Measurements from ENCODE around the gene ITGA6.

The ITGA6 gene

DNA sequence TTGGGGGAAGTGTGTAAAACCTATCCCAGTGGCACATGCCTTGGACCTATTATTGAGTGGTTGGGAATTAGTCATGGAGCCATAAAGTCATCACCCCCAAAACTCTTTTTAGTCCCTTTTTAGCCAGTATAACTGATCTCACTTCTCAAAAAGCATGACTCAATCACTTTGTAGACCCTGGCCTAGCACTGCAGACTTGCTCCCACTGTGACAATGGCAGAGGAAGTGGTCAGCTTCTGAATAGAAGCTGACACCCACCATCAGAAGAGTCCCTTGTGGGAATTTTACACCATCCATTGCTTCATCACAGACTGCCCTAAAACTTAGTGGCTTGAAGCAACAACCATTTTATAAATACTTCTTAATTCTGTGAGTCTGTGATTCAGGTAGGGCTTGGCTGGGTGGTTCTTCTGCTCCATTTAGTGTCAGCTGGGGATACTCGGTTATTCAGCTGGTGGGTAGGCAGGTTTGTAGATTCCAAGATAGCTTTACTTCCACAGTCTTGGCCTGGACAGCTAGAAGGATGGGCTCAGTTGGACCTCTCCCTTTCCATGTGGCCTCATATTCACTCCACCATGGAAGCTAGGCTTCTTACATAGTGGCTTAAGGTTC lies 10.8 kb upstream of the ITGA6 start:
- no peak for DNase-seq

DNA sequence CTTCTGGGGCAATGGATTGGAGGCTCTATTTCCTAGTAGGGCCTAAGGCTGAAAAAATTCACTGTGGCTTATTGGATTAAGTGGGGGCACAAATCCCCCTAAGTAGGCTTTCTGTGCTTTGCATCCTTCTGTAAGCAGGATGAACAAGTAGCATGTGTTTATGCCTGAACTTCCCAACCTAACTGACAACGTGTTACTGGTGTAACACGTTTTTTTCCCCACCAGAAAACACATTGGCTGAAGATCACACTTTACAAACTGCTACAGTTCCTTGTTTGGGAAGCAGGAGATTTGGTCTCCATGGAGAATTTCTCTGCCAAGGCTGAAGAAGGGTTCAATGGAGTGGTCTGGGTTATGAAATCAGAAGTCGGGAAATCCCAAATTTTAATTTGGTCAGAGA lies 7.2 kb upstream of the ITGA6 start:
- no peak for DNase-seq

DNA sequence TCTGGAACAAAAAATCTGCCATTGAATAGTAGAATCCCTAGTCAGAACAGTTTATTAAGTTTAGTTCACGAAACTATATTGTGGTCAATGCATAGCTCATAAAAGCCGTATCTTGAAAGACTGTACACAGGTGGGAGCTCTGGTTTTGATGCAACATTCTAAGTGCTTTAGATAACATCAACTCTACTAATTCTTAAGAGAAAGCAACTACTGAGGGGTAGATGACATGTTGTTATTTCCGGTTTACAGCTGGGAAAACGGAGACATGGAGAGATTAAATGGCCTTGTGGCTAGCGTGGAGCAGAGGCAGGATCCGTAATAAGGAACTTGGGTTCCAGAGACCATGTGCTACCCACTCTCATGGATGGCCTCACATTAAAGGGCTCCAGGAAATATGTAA lies 4.2 kb upstream of the ITGA6 start:
- no peak for DNase-seq

DNA sequence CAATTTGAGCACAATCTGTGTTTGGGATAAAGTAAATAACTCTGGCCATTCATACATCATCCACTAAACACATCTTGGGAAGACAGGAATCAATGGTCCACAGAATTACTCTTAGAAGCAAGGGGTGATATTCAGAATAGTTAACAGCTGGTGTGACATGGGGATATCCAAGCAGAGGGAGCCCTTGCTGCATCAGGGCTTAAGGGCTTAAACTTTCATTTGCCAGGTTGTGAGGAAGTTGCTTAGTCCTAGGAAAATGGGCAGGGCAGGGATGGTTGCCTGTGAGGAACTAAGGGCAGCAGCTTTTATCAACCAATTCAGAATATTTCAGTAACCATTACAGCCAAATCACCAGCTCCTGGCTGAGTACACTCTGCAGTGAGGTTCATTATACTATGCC lies 2.0 kb upstream of the ITGA6 start:
- peak in 1 of 2 experiments; percentile 20 for DNase-seq

DNA sequence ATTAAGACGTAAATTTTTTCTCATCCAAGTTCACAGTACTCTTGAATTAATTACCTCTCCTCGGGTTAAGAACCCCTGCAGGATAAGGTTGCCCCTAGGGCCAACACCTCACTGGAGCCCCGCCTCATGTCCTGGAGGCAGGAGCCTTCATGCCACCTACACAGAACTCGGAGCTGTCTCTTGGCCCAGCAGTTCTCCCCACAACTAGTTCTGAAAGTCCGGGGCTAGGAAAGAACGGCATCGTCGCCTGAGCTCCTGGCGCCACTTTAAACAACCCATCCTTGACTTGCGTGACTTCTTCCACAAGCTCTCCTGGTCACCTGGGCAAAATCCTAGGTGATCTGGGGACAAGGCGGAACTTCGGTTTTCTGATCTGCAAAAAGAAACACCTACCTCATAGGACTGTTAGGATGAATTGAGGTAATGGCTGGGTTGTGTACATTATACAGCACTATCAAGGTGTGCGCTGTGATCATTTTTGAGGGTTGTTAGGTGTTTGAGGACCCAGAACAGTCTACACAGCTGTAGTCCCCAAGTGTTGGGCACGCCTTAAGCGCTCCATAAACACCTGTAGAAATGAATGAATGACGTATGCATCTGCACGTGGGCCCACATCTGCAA lies 641 bp upstream of the ITGA6 start:
- DNase-seq: no peak

DNA sequence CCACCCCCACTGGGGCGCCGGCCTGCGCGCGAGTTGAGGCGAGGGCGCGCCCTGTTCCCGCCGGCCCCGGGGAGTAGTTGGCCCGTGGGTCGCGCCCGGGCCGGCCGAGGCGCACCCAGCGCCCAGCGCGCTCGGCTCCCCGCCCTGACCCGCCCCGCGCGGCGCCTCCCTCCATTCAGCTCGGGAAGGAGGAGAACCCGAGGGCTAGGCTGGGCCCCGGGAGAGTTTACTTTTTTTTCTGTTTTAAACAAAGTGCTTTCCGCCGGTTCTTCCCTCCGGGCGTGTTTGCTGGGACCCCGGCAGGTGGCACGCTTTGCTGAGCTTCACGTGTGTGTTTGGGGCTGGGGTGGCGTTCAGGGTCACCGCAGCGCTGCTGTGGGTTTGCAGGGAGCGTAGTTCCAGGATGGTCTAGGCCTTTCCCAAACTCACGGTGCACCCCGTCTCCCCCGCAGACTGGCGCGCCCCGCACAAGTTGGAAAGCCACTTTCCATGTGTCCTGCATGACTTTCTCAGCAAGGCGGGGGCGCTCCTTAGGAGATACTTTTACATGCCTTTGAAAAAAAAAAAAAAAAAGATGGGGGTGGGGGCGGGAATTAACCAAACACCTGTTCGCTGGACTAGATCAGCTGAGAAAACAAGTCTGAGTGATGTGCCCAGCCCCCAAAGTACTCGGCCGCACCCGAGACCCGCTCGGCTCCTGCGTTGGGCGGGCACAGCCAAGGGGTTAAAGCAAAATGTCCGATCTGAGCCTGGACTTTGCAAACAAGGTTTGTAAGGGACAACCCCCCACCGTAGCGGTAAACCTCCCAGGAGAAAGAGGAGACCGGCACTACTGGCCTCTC lies 825 bp downstream of the ITGA6 start:
- DNase-seq: peak; percentile 18 to 72

DNA sequence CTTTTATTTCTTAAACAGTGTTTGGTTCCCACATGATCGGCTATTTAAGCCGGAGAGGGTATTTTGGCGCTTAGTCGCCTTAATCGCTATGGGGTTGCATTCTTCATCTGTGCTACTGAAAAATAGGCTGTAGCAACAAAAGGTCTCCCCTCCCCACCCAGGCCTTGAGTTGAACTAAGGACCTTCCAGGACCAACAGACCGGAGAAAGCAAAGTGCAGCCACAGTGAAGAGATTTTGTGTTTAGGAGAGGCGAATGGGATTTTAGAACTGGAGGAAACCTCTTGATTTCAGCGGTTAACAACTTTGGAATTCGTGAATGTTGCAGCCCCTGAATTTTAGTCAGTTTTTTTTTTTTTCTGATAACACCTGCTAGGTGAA lies 1.4 kb downstream of the ITGA6 start:
- no peak for DNase-seq

DNA sequence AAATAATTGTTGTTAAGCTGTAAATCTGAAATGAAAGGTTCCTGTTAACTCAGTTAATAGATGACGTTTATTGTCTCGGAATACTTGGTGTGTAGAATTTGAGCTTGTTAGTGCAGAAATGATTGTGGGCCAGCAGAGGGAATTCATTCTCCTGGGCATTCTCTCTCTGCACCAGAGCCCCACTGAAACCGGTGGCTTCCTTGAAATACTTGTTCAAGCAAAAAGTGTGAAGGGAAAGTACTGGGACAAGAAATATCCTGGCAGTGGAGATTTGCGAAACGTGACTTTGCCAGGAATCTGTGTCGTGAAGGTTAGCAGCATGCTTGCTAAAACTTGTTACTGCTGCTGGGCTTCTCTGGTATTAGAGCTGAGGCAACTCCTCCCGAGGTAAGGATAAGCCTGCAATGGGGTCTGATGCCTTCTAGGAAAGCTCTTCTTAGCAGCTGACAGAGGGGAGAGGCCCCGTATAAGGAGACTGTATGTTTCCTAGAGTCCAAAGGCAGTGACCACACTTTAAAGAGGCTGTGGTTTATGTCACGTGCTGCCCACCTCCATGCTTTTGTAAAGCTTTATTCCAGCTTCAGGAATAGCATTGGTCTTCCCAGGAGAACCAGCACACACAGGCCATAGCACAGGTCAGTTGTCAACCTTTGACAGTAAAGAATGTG lies 2.0 kb downstream of the ITGA6 start:
- no peak for DNase-seq

DNA sequence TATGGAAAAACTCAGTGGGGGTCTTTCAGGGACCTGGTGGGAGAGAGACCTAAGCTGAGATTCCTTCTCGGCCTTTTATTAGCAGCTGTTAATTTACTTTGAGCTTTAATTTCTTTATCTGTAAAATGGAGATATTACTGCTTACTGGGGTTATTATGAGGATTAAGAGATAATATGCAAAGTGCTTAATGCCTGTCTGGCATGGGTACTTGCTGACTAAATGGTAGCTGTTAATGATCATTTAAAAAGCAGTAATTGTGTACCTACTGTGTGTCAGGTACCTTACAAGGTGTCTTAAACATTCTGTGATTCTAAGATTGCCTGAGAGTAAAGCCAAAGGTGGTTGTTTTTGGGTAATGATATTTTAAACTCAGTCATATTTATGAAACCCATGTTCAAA lies 2.6 kb downstream of the ITGA6 start:
- DNase-seq: no peak

DNA sequence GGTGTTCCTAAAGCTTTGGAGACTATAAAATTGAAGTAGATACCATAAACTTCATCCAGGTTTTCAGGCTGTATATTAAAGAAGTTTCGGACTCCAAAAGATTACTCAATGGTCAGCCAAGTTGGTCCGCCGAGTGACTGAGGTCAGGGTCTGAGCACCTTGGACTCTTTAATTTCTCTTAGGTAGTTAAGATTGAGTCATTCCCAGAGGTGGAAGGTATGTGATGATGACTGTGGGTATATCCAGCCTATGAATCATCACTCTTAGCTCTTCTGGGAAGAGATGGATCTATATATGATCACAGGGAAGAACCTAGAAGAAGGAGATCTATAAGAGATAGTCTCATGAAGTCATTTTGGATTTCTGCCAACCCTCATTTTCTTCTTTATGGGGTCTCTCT lies 3.3 kb downstream of the ITGA6 start:
- no peak for DNase-seq

DNA sequence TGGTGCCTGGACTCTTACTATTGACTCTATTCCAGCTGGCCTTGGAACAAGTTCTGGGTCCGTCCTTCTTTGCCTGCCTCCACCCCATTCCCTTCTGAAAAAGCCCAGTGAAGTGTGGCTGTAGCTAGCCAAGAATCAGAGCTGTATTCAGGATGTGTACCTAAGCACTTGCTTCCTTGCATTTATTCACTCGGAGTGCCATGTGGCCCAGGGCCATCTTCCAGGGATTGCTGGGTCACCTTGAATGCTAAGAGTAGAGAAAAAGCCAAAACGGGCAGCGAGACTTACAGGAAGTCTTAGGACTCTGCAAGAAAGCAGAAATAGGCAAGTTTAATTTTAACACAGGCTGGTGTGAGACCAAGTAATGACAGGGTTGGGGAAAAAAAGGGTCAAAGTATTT lies 4.1 kb downstream of the ITGA6 start:
- no peak for DNase-seq

DNA sequence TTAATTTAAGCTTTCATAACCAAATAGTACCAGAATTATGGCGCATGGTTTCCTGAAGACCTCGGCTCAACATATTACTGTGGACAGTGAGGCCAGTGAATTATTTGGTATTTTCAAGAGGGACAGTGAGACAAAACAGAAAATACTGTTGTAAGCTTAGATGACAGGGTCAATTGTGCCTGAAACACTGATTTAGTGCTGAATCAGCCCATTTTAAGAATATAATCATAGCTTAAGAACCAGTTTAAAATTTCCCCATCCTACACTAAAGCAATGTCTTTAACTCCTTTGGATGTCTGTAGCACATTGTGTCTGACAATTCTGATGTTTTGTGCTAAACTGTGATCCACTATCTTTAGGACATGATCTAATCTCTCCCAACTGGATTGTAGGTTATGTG lies 4.6 kb downstream of the ITGA6 start:
- no peak for DNase-seq

DNA sequence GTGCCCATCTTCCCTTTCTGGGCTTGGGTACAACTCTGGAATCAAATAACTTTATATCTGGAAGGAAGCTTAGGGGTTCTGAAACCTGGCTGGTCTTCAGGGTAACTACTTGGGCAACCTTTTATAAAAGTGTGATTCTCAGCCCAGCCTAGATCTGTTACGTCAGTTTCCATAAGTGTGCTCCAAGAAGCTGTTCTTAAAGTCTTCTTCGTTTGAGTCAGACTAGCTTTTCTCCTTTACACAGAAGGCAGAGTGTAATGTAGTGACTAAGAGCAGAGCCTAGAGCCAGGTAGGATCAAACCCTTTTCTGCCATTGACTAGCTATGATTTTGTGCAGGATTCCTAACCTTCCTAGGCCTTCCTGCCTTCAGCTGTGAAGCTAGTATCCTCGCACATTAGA lies 5.8 kb downstream of the ITGA6 start:
- DNase-seq: no peak

DNA sequence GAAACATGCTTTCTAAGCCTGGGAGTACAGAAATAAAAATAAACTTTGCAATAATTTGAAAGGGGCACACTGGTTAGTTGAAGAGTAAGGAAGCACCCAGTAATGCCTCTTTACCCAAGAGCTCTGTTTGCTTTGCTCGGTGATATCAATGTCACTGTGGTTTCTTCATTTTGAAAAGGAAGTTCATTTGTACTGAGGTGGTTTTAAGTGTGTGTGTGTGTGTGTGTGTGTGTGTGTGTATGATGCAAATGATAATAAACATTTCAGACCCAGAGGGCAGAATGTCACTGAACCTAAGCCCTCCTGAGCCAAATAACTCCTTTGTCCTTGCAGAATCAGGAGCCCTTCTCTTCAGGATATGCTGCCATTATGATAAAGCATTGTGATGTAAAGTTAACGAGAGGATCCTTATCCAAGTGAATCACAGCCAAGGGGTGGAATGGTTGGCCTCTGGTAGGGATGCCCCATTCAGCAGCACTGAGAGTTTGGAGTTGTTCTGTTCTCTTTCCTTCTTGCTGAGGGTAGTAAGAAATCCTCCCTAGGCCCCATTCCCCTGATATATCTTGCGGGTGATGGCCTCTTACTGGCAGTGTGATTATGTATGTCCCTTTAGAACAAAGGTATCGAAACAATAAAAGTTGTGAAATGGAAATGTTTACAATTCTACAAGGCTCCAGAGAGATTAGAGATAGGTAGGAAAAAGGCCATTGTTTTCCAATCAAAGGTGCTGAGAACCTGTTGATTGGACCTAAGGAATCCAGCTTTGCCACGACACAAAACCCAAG lies 7.6 kb downstream of the ITGA6 start:
- DNase-seq: no peak

DNA sequence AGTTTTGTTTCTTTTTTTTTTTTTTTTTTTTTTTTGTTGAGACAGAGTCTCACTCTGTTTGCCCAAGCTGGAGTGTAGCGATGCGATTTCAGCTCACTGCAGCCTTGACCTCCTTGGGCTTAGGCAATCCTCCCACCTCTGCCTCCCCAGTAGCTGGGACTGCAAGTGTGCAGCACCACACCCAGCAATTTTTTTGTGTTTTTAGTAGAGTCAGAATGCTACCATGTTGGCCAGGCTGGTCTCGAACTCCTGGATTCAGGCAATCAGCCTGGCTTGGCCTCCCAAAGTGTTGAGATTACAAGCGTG lies 8.2 kb downstream of the ITGA6 start:
- DNase-seq: no peak

DNA sequence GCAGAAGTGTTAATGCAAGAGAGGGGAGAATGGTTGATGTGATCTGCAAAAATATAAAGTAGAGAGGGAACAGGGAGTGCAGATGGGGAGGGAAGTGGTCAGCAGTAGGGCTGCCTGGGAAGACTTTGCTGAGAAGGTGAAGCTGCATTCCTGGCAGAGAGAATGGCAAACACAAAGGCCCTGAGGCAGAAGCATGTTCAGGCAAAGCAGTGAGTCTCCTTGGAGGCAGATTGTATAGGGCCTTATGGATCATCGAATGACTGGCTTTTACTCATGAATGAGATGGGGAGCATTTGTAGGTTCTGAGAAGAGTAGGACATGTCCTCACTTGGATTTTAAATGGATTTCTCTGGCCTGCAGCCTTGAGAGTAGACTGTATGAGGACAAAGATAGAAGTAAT lies 9.5 kb downstream of the ITGA6 start:
- DNase-seq: no peak

DNA sequence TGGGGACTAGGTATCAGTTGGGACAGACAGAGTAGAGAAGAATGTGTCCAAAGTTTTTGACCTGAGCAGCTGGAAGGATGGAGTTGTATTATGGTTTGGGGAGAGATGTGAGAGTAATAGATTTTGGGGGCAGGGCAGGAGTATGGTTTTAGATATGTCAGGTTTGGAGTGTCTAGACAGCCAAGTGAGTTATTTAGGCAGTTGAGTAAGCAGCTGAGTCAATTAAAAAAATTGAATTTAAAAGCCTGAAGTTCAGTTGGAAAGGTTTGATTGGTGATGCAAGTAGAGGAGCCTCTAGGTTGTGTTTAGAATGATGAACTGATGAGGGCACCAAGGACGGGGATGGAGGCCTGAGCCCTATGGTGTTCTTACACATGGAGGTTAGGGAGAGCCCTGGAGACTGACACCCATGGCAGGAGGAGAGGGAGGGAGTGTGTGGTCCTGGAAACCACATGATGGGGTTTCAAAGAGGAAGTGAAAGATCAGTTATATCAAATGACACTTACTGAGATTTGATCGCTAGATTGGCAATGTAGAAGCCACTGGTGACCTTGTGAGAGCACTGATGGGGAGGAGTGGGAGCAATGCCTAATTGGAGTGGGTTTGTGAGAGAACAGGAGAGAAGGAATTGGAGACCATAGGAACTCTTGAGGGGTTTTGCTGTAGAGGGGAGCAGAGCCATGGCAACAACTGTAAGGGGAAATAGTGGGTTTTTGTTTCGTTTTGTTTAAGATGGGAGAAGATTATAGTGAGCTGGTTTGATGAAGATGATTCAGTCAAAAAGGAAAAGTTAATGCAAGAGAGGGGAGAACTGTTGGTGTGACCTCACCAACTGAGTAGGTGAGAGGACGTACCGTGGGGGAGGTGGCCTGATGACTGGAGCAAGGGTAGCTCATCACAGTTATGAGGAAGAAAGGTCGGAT lies 10.3 kb downstream of the ITGA6 start:
- DNase-seq: no peak

DNA sequence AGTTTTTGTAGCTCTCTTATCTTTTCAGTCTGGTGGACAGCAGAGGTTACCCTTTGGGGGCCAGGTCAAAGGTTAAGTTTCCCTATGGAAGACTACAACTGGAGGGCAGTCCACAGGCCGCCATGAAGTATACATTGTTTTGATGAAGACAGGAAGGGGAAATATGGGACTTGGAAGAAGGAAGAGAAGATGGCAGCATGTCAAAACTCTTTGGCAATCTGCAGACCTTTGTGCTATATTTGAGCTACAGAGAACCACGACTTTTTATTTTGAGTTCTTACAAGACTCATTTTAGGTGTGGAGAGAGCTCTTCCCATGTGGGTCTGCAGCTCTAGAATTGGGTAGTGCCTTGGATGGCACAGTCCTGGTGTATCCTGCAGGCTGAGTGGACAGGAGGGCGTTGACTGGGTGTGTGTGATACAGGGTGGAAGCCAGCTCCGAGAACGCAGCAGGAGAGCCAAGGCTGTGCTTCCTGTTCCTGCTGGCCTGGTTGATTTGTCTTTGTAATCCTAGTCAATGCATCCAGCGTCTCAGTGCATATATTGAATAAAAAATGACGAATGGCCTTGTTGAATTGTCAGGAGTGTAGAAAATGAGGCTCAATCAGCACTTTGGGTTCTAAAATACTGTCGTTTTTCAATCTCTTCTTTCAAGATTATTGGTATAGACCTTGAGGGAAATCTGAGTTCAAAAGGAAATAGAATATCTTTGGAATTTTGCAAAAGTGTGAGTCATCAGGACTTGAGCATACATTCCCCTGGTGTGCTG lies 11.5 kb downstream of the ITGA6 start:
- peak; percentile 64 to 92 for DNase-seq

DNA sequence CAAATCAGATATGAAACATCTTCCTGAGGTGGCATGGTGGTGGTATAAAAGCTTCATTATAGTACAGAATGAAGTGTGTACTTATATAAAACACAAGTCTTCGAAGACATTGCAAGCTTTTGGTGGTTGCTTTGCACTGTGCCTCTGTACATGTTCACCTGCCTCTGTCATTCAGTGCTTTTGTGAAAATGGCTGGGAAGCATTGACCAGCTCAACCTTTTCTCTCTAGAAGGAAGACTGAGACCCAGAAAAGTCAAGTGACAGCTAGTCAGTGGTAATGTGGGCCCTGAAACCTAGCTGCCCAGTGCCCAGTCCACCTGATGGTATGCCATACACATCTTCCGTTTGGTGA lies 12.1 kb downstream of the ITGA6 start:
- no peak for DNase-seq

DNA sequence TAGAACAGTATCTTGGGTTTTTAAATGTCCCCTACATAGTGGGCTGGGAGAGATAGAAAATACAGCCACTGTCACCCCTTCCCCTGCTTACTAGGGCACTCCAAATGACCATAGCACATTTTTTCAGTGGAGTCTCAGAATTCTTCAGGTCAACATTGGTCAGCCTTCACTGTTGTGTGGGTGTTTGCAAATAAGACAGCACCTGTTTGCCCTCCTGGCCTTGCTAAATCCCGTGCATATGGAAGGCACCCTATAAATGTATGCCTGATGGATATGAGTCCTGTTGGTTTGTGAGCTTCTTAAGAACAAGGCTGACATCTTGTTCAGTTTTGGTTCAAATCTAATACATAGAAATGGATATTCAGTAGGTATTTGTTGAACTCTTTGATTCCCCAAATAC lies 12.5 kb downstream of the ITGA6 start:
- no peak for DNase-seq

DNA sequence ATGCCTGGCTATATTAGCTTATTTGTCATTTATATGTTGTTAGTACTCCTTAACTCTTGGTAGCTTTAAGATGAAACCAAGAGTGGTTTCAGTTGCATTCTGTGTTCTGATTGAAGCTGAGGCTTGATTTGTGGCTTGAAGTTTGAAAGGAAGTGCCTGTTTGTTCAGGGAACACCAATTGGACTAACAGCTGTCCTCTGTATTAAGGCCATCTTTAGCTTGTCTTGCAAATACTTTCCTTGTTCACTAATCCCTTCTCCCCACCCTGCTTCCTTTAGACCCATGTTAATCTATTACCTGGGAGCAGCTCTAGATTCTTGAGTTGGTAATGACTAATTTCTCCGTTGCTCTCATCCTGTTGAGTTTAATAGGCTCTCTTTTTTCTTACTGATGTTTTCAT lies 13.4 kb downstream of the ITGA6 start:
- DNase-seq: peak in 1 of 2 experiments; percentile 33
